ENCODE data around the gene GPR135. TPM values are rescaled to one million over a fixed set of nuclear protein-coding genes. Genes with fewer than 3 reads are reported as not detected.

Gene GPR135
- total RNA-seq, 2 donors from 2014 or later, result 2.3 to 12.4 TPM

GRCh38 chr14:59509101-59509500, 43.9 kb upstream of the GPR135 start:
- 75% methylated on average over 3 of the region's 3 CpGs for whole genome bisulfite sequencing
- Histone ChIP-seq H3K27me3 (replicated peaks; ENCODE audit: insufficient read depth) (no peaks in the 10 kb centered on the region), H3K36me3 (no peaks in the 10 kb centered on the region), H3K27ac (no peak overlapping the region), H3K4me1 (replicated peaks) (no peaks in the 10 kb centered on the region), H3K4me3 (no peak overlapping the region), H3K9me3 (no peaks in the 10 kb centered on the region)
- no peak for TF ChIP-seq POLR2AphosphoS5 (IDR thresholded peaks at IDR 0.05)
- TF ChIP-seq POLR2A (IDR thresholded peaks at IDR 0.05), result no peak
- TF ChIP-seq CTCF (IDR thresholded peaks at IDR 0.05), result no peak
- no peak for DNase-seq (ENCODE audit: low spot score)
- intact Hi-C loops (cut with DNase I), result no loop called here

- WGBS, result 90% methylated on average over 3 of the region's 3 CpGs
- no peak for DNase-seq (ENCODE audit: low spot score)
- TF ChIP-seq CTCF (IDR thresholded peaks at IDR 0.05), result no peak
- no peak for TF ChIP-seq POLR2A (IDR thresholded peaks at IDR 0.05)
- TF ChIP-seq POLR2AphosphoS5 (IDR thresholded peaks at IDR 0.05), result no peak
- Histone ChIP-seq H3K36me3 (no peaks in the 10 kb centered on the region), H3K9me3 (no peaks in the 10 kb centered on the region), H3K4me3 (no peak overlapping the region), H3K27me3 (replicated peaks; ENCODE audit: insufficient read depth) (no peaks in the 10 kb centered on the region), H3K4me1 (replicated peaks) (no peaks in the 10 kb centered on the region), H3K27ac (no peak overlapping the region)
- intact Hi-C loops (cut with DNase I), result no loop called here
Observed at GRCh38 chr14:59507752-59508103, 42.5 kb upstream of the GPR135 start.

GRCh38 chr14:59507063-59507751, 42.0 kb upstream of the GPR135 start:
- peak; percentile 18 for DNase-seq (ENCODE audit: low spot score)
- TF ChIP-seq POLR2A (IDR thresholded peaks at IDR 0.05) (no peak), CTCF (IDR thresholded peaks at IDR 0.05) (peak; percentile 14 to 55 (median 47)), POLR2AphosphoS5 (IDR thresholded peaks at IDR 0.05) (no peak)
- Histone ChIP-seq H3K27ac (no peak overlapping the region), H3K4me1 (replicated peaks) (no peaks in the 10 kb centered on the region), H3K4me3 (no peak overlapping the region), H3K27me3 (replicated peaks; ENCODE audit: insufficient read depth) (no peaks in the 10 kb centered on the region), H3K36me3 (no peaks in the 10 kb centered on the region), H3K9me3 (no peaks in the 10 kb centered on the region)
- intact Hi-C loops (cut with DNase I), result no loop called here

GRCh38 chr14:59503256-59503655, 38.1 kb upstream of the GPR135 start:
- no peak for DNase-seq (ENCODE audit: low spot score)
- TF ChIP-seq POLR2A (IDR thresholded peaks at IDR 0.05) (no peak), POLR2AphosphoS5 (IDR thresholded peaks at IDR 0.05) (no peak), CTCF (IDR thresholded peaks at IDR 0.05) (no peak)
- no peaks in the 10 kb centered on the region for H3K27me3 ChIP-seq (replicated peaks; ENCODE audit: insufficient read depth)
- H3K4me3 ChIP-seq, result no peak overlapping the region
- no peaks in the 10 kb centered on the region for H3K36me3 ChIP-seq
- WGBS, result 67% methylated on average over 4 of the region's 4 CpGs
- intact Hi-C loops (cut with DNase I), result no loop called here
- no peaks in the 10 kb centered on the region for H3K4me1 ChIP-seq (replicated peaks)
- no peaks in the 10 kb centered on the region for H3K9me3 ChIP-seq
- no peak overlapping the region for H3K27ac ChIP-seq

- TF ChIP-seq POLR2AphosphoS5 (IDR thresholded peaks at IDR 0.05) (no peak), POLR2A (IDR thresholded peaks at IDR 0.05) (no peak), CTCF (IDR thresholded peaks at IDR 0.05) (no peak)
- no peak overlapping the region for H3K27ac ChIP-seq
- H3K9me3 ChIP-seq, result no peaks in the 10 kb centered on the region
- H3K36me3 ChIP-seq, result no peaks in the 10 kb centered on the region
- H3K27me3 ChIP-seq (replicated peaks; ENCODE audit: insufficient read depth), result no peaks in the 10 kb centered on the region
- DNase-seq (ENCODE audit: low spot score), result no peak
- no peak overlapping the region for H3K4me3 ChIP-seq
- H3K4me1 ChIP-seq (replicated peaks), result no peaks in the 10 kb centered on the region
- intact Hi-C loops (cut with DNase I), result no loop called here
- 34% methylated on average over 3 of the region's 3 CpGs for WGBS
Observed at GRCh38 chr14:59500732-59501131, 35.6 kb upstream of the GPR135 start.
